Measurements from ENCODE around the gene THYN1.

Gene THYN1

DNA sequence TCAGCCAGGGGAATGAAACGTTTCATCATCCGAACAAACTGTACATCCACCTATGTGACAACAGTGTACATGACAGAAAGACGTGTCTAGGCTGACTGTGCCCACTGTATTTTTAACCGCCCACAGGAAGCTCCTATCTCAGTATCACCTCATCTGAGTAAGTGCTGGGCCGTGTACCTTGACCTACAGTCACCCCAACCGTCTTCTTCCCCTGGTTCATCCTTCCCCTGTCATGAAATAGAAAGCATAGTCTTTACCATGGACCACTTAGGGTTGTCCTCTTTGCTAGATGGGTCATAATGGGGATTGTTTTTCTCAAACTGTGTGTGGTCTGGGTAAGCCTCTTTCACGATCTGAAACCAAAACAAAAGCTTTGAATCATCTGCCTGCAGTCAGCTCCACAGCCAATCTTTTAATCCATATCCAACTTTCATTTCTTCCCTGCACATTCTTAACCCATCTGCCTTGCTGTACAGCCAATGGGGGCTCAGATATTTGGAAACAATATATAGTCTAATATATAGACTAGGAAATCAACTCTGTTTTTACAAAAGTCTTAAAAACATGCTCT, 4.2 kb downstream of the THYN1 start:
- DNase-seq (ENCODE audit: low read depth), result no peak

DNA sequence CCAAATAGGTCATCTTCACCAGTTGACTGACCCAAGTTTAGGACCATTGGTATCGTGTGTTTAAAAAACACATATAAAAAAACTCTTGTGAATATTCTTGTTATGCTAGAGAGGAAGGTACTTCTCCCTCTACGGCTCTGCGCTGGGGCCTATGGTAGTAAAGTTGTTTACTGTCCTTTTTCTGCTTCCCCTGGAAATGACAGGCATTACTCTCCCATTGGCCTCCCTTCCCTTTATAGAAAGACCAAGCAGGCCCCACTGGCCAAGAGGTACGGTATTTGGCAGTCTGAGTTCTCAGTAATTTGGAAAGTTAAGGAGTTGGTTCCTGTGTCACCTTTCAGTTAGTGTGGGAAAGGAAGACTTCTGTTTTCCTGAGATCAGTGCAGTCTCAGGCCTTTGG, 6.5 kb downstream of the THYN1 start:
- no peak for DNase-seq (ENCODE audit: low read depth)

DNA sequence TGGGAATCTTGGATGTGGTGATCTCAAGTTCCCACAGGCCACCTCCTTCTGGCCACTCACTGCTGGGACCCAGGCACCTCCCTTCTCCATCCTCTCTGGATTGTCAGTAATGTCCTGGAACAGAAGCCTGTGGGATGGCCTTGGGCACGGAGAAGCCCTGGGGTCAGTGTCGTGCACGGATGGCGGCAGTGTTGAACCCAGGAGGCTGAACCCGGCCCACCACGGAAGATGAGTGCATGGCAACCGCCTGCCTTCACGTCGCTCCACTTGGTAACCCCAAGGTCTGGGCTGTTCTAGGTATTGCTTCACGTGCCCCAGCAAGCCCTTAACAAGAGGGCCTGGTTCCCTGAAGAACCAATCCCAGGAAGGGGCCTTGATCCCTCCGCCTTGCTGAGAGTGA, 7.1 kb downstream of the THYN1 start:
- no peak for DNase-seq (ENCODE audit: low read depth)

DNA sequence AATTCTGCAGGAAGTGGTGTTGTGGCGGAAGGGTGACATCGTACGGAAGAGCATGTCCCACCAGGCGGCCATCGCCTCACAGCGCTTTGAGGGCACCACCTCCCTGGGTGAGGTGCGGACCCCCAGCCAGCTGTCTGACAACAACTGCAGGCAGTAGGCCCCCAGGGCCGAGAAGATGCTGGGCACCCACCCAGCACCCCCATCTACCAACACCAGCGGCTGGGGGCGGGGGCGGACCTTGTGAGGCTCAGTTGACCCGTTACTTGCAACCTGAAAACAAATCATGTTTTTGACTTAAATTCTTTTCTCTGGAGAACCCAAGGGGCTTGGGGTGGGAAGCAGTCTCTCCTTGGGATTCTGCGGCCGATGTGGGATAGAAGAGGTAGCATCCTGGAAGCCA, 7.7 kb downstream of the THYN1 start:
- DNase-seq (ENCODE audit: low read depth), result no peak

DNA sequence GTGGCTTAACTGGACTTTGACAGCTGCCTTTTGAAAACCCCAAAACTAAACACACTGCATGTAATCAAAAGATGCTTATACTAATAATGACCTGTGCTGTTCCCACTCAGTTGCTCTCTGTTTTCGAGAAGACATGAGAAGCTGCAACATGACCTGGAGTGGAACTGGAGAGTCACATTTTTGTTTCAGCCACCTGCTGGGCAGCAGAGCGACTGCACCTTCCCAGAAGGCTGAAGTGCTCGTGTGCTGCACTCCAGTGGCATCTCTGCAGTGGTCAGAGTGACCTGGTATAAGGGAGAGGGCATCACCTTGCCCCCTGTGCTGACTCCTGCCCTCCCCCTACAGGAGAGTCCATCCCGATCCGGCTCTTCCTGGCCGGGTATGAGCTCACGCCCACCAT, 8.6 kb downstream of the THYN1 start:
- DNase-seq (ENCODE audit: low read depth), result no peak

DNA sequence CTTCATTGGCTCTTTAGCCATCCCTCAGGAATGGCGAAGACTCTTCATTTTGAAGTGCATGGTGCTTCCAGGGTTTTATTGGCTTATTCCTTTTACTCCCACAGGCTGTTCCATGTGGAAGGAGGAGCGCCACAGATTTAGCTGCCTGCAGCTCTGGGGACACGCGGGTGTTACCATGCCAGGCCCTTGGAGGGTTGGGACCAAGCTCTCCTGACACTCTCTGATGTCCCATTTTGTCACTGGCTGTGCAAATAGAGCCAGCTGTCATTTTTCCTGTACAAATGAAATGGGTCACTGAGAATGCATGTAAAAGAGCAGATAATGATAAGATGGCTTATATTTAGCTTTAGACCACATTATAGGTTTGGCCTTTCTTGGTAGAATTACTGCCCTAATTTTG, 9.2 kb downstream of the THYN1 start:
- DNase-seq (ENCODE audit: low read depth), result no peak

DNA sequence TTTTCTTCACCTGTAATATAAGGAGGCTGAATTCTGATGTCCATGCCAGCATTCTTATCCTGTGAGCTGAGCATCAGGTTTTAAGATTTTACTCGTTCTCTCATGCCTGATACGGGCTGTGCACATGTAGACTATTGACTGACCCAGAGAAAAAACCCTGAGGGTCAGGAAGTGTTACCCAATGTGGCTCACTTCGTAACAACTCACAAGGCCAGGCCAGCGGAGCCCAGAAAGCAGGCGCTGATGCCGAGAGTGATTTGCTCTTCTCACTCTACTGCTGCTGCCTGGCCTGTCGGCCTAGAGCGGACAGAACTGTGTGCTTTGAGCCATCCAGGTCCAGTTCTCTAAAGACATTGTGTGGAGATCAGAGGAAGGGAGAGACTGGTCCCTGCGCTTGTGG, 10.8 kb downstream of the THYN1 start:
- no peak for DNase-seq (ENCODE audit: low read depth)

DNA sequence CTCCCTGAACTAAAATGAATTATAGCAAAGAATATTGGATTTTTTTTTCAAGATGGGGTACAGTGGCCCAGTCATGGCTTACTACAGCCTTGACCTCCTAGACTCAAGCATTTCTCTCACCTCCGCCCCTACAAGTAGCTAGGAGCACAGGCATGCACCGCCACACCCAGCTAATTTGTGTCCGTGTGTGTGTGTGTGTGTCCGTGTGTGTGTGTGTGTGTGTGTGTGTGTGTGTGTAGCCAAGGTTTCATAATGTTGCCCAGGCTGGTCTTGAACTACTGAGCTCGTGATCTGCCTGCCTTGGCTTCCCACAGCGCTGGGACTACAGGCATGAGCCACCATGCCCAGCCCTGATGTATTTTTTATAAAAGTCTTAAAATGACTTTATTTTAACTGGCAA, 12.6 kb downstream of the THYN1 start:
- DNase-seq (ENCODE audit: low read depth), result no peak

DNA sequence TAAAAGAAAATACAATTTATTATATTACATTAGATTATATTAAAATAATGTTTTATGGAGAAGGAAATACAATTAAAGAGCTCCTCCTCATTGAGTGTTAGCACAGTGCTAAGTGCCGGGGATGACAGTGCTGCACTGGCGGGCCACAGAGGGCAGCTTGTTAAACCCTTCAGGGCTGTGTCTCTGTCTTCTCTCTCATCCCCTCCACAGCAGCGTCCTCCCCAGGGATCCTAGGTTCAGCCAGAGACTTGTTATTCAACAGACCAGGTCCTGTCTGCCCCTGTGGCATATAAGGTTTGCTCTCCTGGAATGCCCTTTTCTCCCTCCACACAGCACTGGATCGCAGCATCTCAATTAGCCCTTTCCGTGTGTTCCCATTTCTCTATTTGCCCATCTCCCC, 14.2 kb downstream of the THYN1 start:
- DNase-seq (ENCODE audit: low read depth), result no peak

DNA sequence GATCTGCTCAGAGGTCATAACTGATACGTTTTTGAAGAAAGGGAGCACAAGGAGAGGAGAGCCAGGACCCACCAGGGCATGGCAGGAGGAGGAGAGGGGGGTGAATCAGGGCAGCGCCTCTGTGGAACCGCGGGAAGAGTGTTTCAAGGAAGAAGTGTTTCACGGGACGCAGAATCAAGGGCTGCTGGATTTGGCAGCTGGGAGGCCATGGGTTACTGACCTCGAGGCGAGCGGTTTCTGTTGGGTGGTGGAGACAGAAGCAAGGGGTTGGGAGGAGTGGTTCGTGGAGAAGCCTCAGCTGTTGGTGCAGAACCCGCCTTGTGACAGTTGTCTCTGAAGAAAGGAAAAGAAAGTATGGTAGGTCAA, 15.6 kb downstream of the THYN1 start:
- DNase-seq (ENCODE audit: low read depth), result no peak

DNA sequence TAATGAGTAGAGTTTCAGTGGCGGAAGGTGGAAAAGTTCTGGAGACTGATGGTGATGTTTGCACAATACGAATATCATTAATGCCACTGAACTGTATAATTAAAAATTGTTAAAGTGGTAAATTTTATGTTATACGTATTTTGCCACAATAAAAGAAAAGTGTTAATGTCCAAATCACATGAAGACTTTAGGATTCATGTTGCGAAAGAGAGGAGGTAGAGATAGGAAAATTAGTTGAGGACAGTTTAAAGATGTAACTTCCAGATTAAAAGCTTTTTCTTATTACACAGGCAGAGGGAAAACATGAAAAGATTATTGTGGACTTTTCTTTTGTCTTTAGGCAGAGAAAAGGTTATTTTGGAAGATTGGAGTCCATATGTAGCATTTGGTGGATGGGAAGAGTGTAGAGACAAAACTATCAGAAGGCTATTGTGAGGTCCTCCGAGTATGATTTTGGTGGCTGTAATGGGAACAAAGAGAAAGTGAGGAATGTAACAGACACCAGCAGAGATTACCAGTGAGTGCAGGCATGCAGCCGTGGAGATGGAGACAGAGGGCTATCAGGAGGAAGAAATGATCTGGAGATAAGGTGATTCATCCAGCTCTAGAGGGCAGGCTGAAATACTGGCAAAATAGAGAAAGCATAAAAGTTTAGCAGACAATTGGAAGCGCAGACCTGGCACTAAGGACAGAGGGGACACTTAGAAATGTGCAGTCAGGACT, 16.2 kb downstream of the THYN1 start:
- no peak for DNase-seq (ENCODE audit: low read depth)

DNA sequence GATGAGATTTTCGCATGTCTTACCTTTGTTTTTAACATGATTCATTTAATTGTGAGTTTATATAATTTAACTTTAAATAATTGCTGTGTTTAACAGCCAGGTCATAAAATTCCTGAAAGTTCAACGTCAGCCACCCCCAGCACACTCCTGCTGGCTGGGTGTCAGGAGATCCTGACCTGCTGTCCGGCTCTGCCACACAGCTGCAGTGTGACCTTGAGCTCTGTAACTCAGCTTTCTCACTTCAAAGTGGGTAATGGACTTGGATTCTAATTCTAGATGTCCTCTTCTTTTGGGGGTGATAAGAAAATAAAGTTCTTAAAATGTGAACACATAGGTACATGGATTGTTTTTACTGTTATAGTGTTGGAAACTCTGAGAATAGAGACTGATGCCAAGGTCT, 17.8 kb downstream of the THYN1 start:
- DNase-seq (ENCODE audit: low read depth), result no peak

DNA sequence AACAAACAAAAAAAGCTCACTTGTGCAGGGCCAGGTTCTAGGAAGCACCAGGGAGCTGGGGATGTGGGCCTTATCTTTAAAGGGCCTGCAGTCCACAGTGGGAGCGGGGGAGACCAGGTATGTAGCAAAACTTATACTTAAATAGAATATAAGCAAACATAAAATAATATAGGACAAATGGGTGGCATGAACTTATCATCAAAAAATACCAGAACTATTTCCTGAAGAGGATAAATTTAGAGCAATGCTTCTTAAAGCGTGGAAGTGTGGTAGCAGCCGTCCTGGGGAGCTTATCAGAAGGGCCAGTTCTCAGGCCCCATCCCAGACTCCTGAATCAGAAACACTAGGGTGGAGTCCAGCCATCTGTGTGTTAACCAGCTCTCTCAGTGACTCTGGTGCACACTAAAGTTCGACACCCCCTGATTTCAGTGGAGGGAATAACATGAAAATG, 19.4 kb downstream of the THYN1 start:
- DNase-seq (ENCODE audit: low read depth), result no peak

DNA sequence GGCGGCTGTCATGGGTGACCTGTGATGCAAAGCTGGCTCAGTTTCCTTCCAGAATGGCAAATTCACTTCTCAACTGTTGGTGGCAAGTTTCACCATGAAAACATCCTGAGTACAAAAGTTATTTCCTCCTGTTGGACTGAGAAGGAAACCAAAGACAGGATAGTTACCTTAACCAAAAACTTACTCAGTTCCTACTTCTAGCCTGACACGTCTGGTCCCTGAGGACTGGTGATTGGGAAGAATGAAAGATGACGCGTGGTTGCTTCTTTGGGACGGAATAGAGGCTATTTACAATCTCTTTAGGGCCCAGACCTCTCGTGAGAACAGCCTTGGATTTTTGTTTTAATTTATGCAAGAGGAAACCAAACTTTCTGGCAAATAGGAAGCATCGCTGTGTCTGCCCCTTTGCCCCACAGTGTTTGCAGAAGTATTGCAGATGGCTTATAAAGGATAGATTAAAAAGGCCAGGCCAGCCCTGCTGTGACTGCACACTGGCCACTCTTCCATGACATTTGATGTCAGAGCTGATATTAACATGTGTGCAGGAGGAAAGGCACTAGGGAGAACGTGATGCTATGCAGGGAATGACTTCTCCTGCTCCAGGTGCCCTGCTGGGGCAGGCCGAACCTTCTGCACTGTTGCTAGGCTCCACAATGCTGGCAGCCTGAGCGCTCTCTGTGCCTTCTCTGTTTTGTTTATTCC, 21.0 kb downstream of the THYN1 start:
- DNase-seq (ENCODE audit: low read depth), result no peak

DNA sequence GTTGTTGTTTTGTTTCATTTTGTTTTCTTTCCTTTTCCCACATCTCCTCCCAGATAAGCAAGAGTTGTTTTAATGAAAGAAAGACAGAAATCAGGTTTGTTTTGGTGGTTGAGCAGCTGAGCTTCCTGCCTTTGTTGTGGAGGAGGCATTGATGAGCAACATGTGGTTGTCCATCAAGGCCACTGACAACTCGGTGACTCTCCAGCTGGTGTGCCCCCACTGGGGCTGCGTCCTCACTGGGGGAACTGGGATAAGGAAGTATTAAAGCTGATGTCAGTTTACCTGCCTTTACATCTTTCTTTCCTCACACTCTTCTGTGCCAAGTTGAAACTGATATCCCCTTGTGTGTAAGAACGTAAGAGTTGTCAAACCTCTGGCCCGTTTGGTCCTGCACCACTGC, 22.8 kb downstream of the THYN1 start:
- DNase-seq (ENCODE audit: low read depth), result no peak

DNA sequence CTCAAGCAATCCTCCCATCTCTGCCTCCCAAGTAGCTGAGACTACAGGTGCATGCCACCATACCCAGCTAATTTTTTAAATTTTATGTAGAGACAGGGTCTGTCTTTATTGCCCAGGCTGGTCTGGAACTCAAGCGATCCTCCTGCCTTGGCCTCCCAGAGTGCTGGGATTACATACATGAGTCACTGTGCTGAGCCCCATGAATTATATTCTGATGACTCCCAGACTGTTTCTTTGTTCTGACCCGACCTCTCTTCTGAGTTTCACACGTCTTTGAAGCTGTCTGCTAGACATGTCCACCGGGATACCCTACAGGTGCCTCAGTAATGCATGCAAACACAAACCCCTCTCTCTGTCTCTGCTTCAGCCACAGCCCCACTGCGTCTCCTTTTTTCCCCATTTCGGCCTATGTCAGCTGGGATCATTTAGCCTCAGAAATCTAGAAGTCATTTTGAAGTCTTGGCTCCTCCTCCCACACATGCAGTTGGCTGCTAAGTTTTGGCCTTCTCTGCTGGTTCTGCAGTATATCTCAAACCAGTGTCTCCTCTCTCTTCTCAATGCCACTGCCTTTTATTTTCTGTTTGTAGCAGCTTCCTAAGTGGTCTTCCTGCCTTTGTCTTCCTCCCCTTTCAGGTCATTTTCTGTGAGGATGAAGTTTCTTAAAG, 23.9 kb downstream of the THYN1 start:
- no peak for DNase-seq (ENCODE audit: low read depth)

DNA sequence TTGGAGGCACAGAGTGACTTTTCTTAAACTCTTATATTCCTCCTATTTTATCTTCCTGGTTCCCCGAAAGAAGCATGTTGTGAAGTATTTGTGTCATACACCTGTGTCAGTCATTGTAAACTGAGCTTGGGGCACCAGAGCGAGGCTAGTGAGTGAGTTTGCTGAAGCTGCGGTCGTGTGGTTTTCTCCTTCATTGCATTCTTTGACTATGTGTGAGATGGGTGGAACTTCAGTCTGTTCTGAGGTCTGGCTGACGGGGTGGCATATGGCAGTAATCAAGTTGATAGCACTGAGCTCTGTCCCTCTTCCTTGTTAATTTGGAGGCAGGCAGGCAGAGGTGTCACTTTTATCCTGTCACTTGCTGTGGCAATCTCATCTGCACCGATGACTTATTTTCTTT, 24.5 kb downstream of the THYN1 start:
- DNase-seq (ENCODE audit: low read depth), result no peak

DNA sequence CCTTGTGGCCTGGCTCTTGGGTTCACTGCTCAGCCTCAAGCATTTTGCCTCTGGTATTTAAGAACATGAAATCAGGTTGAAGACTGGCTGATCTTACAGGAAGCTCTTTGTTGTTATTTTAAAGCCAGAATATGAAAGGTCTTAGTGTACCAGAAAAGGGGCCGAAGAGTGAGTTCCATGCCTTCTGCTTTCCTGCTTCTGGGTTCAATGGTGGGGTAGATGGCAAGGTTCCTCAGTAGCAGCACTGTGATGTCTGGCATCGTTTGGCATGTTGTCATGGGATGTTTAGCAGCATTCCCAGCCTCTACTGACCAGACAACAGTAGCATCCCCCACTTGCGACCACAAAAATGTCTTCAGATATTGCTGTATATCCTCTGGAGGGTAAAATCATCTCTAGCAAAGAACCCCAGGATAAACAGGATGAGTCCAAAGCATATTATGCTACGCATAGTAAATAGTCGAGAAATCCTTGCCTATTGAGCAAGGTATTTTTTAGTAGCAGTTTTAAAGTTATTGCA, 26.3 kb downstream of the THYN1 start:
- no peak for DNase-seq (ENCODE audit: low read depth)

DNA sequence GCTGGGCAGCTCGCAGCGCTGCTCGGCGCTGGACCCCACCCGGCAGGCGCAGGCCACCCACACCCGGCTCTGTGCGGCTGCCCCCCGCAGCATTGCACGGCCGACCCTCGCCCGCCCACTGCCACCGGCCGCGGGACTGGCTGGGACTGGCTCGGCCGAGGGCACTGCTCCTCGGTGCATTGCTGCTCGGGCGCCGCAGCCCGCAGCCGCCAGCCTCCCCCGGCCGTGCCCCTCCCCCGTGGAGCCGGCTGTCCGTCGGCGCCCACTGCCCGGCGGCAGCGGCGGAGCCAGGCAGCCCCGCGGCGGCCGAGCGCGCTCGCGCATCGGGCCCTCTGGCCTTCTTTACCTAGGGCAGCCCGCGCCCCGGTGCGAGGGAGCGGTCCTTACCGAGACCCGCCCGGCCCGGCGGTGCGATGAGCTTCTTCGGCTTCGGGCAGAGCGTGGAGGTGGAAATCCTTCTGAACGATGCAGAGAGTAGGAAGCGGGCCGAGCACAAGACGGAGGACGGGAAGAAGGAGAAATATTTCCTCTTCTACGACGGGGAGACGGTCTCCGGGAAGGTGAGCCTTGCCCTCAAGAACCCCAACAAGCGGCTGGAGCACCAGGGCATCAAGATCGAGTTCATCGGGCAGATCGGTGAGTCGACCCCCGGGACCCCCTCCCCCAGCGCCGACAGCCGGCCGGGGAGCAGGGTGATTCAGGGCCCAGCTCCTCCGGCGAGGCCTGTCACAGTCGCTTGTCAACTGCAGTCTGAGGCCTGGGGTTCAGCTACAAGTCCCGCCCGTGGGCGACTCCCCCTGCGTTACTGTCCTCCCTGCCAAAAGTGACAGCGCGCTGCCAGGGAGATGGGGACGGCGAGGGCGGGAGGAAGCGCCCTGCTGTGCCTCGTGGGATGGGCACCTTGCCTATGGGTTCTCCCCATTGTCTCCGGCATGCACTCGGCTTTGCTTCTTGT, 28.2 kb downstream of the THYN1 start:
- peak; percentile 32 for DNase-seq (ENCODE audit: low read depth)

DNA sequence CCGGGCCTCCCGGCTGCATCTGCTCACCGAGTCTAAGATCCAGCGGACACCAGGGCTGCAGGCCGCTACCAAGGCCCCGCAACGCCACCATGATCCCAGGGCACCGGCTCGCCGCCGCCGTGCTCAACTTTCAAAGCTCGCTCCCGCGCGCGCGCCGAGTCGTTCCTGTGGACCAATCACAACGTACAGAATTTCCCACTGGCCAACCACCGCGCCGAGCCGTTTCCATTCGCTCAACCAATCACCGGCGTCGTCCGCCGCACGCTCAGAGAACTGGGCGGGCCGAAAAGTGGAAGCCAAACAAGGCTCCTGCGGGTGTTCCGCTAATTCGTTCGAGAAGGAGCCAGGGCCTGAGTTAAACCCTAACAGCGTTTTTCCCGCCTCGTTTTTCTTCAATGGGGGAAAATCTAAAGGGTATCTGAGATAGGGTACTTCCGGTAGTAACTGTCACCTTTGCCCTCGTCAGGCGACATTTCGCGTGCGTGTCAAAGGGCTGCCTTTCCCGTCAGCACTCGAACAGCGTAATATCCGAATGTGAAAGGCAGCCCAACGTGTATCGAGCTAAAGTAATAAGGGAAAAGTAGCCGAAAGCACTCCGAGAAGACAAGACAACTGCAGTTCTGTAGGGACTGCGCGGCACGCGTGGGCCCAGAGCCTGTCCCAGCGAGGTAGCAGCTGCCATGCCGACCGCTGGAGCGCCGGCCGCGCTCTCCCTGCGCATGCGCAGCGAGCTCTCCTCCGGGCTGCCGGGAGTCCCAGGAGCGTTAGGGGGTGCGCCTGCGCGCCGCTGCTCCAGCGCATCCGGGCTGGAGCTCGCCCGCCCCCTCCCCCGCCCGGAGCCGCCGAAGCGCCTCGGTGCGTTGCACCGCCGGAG, 29.1 kb downstream of the THYN1 start, which contains the start of the genes NCAPD3 and VPS26B:
Gene NCAPD3, minus strand, starts transcription at position 132 of the 874 bp plus-strand sequence. Its CDS starts 41 bp downstream, at position 91.
Gene VPS26B, plus strand, starts transcription at position 836 of the 874 bp plus-strand sequence. CDS start 452 bp downstream, outside the sequence.
- DNase-seq (ENCODE audit: low read depth), result peak; percentile 89

Measured in activated T-helper 1 cell treated with Interleukin-2 at 50 U/mL for 16 hours (primary cell).